Keratinocyte (primary cell): ENCODE results near the gene IRF2BP1.

ENCODE experiments used
- CTCF ChIP-seq, 3 experiments: IDR thresholded peaks in 1 of 3; conservative IDR thresholded peaks in 1 of 3; optimal IDR thresholded peaks in 1 of 3; 2 replicates in 2 of 3; 3 replicates in 1 of 3; pipeline versions ENCODE3 to v1.5.1; 2011; ENCODE audit warnings: low read length in 3 of 3, mild to moderate bottlenecking in 3 of 3, moderate library complexity in 2 of 3, control low read depth in 1 of 3, inconsistent platforms in 1 of 3; ENCODE audit not compliant: insufficient read depth in 2 of 3; ENCODE audit errors: extremely low read depth in 1 of 3
- EZH2 ChIP-seq: IDR thresholded peaks from one replicate; pipeline ENCODE4 v1.6.1; 2012; ENCODE audit warnings: inconsistent platforms, mild to moderate bottlenecking, low read length, moderate library complexity

- TF ChIP-seq CTCF (optimal IDR thresholded peaks at IDR 0.05 in 1 of 3, IDR thresholded peaks at IDR 0.05 in 1 of 3, conservative IDR thresholded peaks at IDR 0.05 in 1 of 3; ENCODE audit: extremely low read depth in 1 of 3, insufficient read depth in 2 of 3, low read length in 3 of 3) (peak in 1 of 3 experiments; percentile 49), EZH2 (no peak)
Observed at GRCh38 chr19:45931055-45931454, 45.1 kb upstream of the IRF2BP1 start.
